ENCODE data around the gene SLC25A33.

The SLC25A33 gene

DNA sequence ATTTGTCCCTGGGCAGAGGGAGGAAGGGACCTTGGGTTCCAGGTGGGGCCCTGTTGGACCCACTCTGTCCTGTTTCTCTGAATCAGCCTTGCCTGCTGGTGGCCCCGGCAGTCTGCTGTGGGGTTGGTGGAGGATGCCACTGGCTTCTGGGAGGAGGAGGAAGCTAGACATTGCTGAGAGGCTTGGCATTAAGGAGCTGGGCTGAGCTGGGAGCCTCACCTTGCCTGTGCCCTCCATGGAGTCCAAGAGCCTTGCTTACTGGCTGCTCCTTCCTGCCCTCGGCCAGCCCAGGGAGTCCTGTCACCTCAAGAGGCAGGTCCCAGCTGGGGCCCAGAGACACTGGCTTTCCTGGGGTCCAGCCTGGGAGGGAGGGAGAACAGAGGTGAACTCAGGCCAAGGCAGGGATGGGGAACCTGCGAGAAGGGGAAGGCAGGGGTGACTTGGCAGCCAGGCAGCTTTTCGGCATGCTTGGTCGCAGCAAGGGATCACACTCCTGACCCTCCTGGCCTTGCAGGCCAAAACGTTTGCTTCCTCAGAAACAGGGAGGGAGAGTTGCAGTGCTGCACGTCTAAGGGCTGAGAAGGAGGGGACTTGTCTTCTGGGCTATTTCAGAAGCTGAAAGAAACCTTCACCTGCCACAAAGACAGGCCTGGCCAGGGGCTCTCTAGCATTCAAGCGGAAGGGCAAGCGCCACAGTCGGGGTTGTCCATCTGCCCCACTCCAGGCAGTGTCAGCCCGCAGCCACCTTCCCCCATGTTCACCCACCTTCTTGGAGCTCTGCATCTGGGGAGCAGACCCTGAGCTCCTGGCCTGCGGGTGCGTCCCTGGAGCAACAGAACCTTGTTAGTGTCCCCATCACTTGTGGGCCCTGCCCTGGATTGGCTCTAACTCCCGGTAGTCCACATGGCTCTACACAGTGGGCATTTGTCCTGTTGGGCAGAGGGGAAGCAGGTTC lies 58.4 kb downstream of the SLC25A33 start:
- DNase-seq (no peak), ATAC-seq (ENCODE audit: insufficient read depth, low read depth) (no peak)
- H3K36me3 ChIP-seq (ENCODE audit: insufficient read depth, low read length), result peaks cover 73% of the 10 kb centered on the region
- no peaks in the 10 kb centered on the region for H3K9me3 ChIP-seq (ENCODE audit: insufficient read depth, low read length, severe bottlenecking)
- H2AFZ ChIP-seq (ENCODE audit: low read depth, low read length), result no peak overlapping the region
- H3K27me3 ChIP-seq (ENCODE audit: insufficient read depth, low read length, poor library complexity), result no peaks in the 10 kb centered on the region
- H3K9ac ChIP-seq (ENCODE audit: low read depth, low read length), result no peak overlapping the region
- H3K4me3 ChIP-seq (ENCODE audit: low read depth in 1 of 2, low read length in 2 of 2), result no peak overlapping the region
- TF ChIP-seq, protein P1, sequence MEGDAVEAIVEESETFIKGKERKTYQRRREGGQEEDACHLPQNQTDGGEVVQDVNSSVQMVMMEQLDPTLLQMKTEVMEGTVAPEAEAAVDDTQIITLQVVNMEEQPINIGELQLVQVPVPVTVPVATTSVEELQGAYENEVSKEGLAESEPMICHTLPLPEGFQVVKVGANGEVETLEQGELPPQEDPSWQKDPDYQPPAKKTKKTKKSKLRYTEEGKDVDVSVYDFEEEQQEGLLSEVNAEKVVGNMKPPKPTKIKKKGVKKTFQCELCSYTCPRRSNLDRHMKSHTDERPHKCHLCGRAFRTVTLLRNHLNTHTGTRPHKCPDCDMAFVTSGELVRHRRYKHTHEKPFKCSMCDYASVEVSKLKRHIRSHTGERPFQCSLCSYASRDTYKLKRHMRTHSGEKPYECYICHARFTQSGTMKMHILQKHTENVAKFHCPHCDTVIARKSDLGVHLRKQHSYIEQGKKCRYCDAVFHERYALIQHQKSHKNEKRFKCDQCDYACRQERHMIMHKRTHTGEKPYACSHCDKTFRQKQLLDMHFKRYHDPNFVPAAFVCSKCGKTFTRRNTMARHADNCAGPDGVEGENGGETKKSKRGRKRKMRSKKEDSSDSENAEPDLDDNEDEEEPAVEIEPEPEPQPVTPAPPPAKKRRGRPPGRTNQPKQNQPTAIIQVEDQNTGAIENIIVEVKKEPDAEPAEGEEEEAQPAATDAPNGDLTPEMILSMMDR (IDR thresholded peaks at IDR 0.05; ENCODE audit: borderline replicate concordance, extremely low read depth, low read length, poor library complexity, severe bottlenecking), result no peak
- peaks cover 18% of the 10 kb centered on the region for H3K4me1 ChIP-seq (ENCODE audit: insufficient read depth, low read length)
- H3K79me2 ChIP-seq (ENCODE audit: insufficient read depth, low read length), result peaks cover 50% of the 10 kb centered on the region
- peaks cover 65% of the 10 kb centered on the region for H4K20me1 ChIP-seq (ENCODE audit: insufficient read depth, low read length)
- H3K27ac ChIP-seq (ENCODE audit: low read length), result no peak overlapping the region
- no peak overlapping the region for H3K4me2 ChIP-seq (ENCODE audit: insufficient read depth, low read length)

DNA sequence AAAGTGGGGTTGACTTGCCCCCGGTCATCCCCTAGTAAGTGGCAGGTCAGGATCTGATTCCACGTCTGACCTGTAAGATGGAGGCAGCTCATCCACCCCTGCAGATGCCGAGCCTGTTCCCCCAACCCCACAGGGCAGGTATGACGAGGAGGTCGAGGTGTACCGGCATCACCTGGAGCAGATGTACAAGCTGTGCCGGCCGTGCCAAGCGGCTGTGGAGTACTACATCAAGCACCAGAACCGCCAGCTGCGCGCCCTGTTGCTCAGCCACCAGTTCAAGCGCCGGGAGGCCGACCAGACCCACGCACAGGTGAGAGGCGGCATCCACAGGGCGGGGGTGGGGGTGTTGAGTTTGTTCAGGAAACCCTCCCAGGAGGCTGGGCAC lies 59.0 kb downstream of the SLC25A33 start:
- Histone ChIP-seq H3K27me3 (ENCODE audit: insufficient read depth, low read length, poor library complexity) (no peaks in the 10 kb centered on the region), H3K36me3 (ENCODE audit: insufficient read depth, low read length) (peaks cover 79% of the 10 kb centered on the region), H3K4me3 (ENCODE audit: low read depth in 1 of 2, low read length in 2 of 2) (no peak overlapping the region), H2AFZ (ENCODE audit: low read depth, low read length) (no peak overlapping the region), H3K4me2 (ENCODE audit: insufficient read depth, low read length) (no peak overlapping the region), H3K9me3 (ENCODE audit: insufficient read depth, low read length, severe bottlenecking) (no peaks in the 10 kb centered on the region), H4K20me1 (ENCODE audit: insufficient read depth, low read length) (peaks cover 63% of the 10 kb centered on the region), H3K27ac (ENCODE audit: low read length) (no peak overlapping the region), H3K4me1 (ENCODE audit: insufficient read depth, low read length) (peaks cover 11% of the 10 kb centered on the region), H3K79me2 (ENCODE audit: insufficient read depth, low read length) (peaks cover 43% of the 10 kb centered on the region), H3K9ac (ENCODE audit: low read depth, low read length) (no peak overlapping the region)
- TF ChIP-seq EZH2 (IDR thresholded peaks at IDR 0.05; ENCODE audit: borderline replicate concordance, low read depth, low read length, severe bottlenecking), result no peak
- TF ChIP-seq, protein P1 (IDR thresholded peaks at IDR 0.05; ENCODE audit: borderline replicate concordance, extremely low read depth, low read length, poor library complexity, severe bottlenecking), result no peak
- ATAC-seq (ENCODE audit: insufficient read depth, low read depth) (no peak), DNase-seq (no peak)

DNA sequence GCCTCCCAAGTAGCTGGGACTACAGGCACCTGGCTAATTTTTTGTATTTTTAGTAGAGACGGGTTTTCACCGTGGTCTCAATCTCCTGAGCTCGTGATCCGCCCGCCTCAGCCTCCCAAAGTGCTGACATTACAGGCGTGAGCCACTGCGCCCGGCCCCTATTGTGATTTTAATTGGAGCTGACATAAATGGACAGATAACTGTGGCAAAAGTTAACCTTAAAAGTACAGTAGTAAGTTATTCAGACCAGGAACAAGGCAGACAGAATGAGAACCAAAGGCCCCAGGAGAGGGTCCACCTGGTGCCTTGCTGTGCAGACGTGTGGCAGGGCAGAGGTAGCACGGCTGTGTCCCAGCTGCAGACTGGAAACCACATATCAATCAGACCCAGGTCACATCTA lies 60.5 kb downstream of the SLC25A33 start:
- H3K27ac ChIP-seq (ENCODE audit: low read length), result no peak overlapping the region
- peaks cover 53% of the 10 kb centered on the region for H4K20me1 ChIP-seq (ENCODE audit: insufficient read depth, low read length)
- TF ChIP-seq, protein P1 (IDR thresholded peaks at IDR 0.05; ENCODE audit: borderline replicate concordance, extremely low read depth, low read length, poor library complexity, severe bottlenecking), result no peak
- no peak for TF ChIP-seq EZH2 (IDR thresholded peaks at IDR 0.05; ENCODE audit: borderline replicate concordance, low read depth, low read length, severe bottlenecking)
- ATAC-seq (ENCODE audit: insufficient read depth, low read depth) (no peak), DNase-seq (no peak)
- no peaks in the 10 kb centered on the region for H3K27me3 ChIP-seq (ENCODE audit: insufficient read depth, low read length, poor library complexity)
- no peak overlapping the region for H3K4me2 ChIP-seq (ENCODE audit: insufficient read depth, low read length)
- H2AFZ ChIP-seq (ENCODE audit: low read depth, low read length), result no peak overlapping the region
- no peaks in the 10 kb centered on the region for H3K9me3 ChIP-seq (ENCODE audit: insufficient read depth, low read length, severe bottlenecking)
- H3K36me3 ChIP-seq (ENCODE audit: insufficient read depth, low read length), result peaks cover 90% of the 10 kb centered on the region
- no peak overlapping the region for H3K9ac ChIP-seq (ENCODE audit: low read depth, low read length)
- H3K79me2 ChIP-seq (ENCODE audit: insufficient read depth, low read length), result peaks cover 29% of the 10 kb centered on the region
- no peaks in the 10 kb centered on the region for H3K4me1 ChIP-seq (ENCODE audit: insufficient read depth, low read length)
- H3K4me3 ChIP-seq (ENCODE audit: low read depth in 1 of 2, low read length in 2 of 2), result no peak overlapping the region

Data from DND-41 (cell line).